ENCODE measurements around the gene GDPD4. TPM values are rescaled to one million over a fixed set of nuclear protein-coding genes. Genes with fewer than 3 reads are reported as not detected.

The GDPD4 gene
- total RNA-seq, 1 experiment from 2014 or later = not detected

DNA sequence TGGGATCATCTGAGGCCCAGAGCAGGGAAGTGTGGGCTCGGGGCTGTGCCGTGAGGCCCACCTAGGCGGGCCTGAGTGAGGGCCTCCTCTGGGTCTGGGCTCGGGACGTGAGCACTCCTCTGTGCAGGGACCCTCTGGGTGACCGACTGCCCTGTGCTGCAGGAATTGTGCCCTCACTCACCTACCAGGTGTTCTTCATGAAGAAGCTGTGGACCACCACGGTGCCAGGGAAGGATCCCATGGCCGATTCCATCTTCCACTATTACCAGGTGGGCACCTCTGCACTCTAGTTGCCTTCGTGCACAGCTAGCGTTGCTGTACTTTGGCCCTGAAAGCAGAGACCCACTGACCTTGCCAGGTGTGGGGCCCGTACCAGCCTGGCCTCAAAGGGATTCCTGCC lies 93.0 kb downstream of the GDPD4 start:
- Mint-ChIP-seq H3K27ac (ENCODE audit: unreplicated experiment) (no peak overlapping the region), H3K4me1 (ENCODE audit: low read depth, unreplicated experiment) (no peaks in the 10 kb centered on the region), H3K9me3 (ENCODE audit: low read depth, unreplicated experiment) (peaks cover 2% of the 10 kb centered on the region), H3K27me3 (ENCODE audit: unreplicated experiment) (no peaks in the 10 kb centered on the region), H3K36me3 (ENCODE audit: insufficient read depth, unreplicated experiment) (no peaks in the 10 kb centered on the region), H3K4me3 (ENCODE audit: low read depth, unreplicated experiment) (no peak overlapping the region)
- intact Hi-C loops (cut with micrococcal nuclease; ENCODE audit: unreplicated experiment) = no loop called here
- CTCF ChIA-PET = no interaction called here
- TF ChIP-seq, protein P1, sequence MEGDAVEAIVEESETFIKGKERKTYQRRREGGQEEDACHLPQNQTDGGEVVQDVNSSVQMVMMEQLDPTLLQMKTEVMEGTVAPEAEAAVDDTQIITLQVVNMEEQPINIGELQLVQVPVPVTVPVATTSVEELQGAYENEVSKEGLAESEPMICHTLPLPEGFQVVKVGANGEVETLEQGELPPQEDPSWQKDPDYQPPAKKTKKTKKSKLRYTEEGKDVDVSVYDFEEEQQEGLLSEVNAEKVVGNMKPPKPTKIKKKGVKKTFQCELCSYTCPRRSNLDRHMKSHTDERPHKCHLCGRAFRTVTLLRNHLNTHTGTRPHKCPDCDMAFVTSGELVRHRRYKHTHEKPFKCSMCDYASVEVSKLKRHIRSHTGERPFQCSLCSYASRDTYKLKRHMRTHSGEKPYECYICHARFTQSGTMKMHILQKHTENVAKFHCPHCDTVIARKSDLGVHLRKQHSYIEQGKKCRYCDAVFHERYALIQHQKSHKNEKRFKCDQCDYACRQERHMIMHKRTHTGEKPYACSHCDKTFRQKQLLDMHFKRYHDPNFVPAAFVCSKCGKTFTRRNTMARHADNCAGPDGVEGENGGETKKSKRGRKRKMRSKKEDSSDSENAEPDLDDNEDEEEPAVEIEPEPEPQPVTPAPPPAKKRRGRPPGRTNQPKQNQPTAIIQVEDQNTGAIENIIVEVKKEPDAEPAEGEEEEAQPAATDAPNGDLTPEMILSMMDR (IDR thresholded peaks at IDR 0.05; ENCODE audit: unreplicated experiment) = no peak
- no TSS peak for BruUV-seq (replicated peaks)
- no peak for DNase-seq

DNA sequence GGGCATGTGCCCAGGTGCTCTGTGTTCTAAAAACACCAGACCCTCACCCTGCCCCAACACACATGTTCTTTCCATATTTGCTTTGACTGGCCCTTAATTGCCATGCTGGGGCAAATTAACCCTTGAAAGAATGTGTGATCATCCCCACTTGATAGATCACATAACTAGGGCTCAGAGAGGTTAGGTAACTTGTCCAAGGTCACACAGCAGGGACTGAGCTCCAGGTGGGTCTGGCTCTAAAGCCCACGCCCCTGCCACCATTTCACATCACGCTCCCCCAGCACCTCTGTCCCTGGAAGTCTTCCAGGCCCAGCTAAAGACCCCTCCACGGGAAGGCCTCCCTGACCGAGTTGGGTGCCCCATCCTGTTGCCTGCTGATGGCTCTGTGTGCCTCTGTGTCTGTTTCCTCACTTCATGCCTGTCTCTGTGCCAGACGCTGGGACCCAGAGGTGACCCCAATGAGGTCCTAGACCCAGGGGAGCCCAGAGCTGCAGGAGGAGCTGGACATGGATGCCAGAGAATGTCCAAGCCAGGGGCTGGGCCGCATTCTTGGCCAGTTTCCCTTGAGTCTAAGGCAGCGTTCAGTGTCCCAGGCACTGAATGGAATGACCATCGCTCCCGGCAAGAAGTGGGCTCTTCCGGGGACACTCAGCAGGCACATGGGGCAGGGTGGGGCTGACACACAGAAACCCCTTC lies 93.7 kb downstream of the GDPD4 start:
- Mint-ChIP-seq H3K36me3 (ENCODE audit: insufficient read depth, unreplicated experiment) (no peaks in the 10 kb centered on the region), H3K27me3 (ENCODE audit: unreplicated experiment) (no peaks in the 10 kb centered on the region), H3K9me3 (ENCODE audit: low read depth, unreplicated experiment) (peaks cover 2% of the 10 kb centered on the region), H3K27ac (ENCODE audit: unreplicated experiment) (no peak overlapping the region), H3K4me3 (ENCODE audit: low read depth, unreplicated experiment) (no peak overlapping the region), H3K4me1 (ENCODE audit: low read depth, unreplicated experiment) (no peaks in the 10 kb centered on the region)
- CTCF ChIA-PET = no interaction called here
- TF ChIP-seq, protein P1 (IDR thresholded peaks at IDR 0.05; ENCODE audit: unreplicated experiment) = no peak
- BruUV-seq (replicated peaks) = no TSS peak
- no peak for DNase-seq
- intact Hi-C loops (cut with micrococcal nuclease; ENCODE audit: unreplicated experiment) = no loop called here

DNA sequence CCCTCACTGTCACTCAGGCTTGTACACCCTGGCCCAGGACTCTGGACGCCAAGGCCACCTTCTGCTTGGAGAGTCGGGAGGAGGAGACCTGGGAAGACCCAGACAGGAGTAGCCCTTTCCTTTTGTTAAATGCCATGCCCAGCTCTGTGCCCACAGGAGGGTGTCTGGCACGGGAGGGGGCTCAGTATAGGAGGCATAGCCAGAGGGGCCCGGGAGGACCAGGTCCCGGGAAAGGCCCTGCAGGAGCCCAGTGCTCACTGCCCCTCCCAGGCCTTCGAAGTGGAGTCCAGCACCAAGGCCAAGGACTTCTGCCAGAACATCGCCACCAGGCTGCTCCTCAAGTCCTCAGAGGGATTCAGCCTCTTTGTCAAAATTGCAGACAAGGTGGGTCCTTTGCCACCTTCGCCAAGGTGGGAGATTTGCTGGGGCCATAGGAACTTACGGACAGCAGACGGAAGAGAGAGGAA lies 94.4 kb downstream of the GDPD4 start:
- no peaks in the 10 kb centered on the region for H3K4me1 Mint-ChIP-seq (ENCODE audit: low read depth, unreplicated experiment)
- intact Hi-C loops (cut with micrococcal nuclease; ENCODE audit: unreplicated experiment) = no loop called here
- no peak for DNase-seq
- BruUV-seq (replicated peaks) = no TSS peak
- H3K27me3 Mint-ChIP-seq (ENCODE audit: unreplicated experiment) = no peaks in the 10 kb centered on the region
- peaks cover 2% of the 10 kb centered on the region for H3K9me3 Mint-ChIP-seq (ENCODE audit: low read depth, unreplicated experiment)
- TF ChIP-seq, protein P1 (IDR thresholded peaks at IDR 0.05; ENCODE audit: unreplicated experiment) = no peak
- H3K27ac Mint-ChIP-seq (ENCODE audit: unreplicated experiment) = no peak overlapping the region
- no peak overlapping the region for H3K4me3 Mint-ChIP-seq (ENCODE audit: low read depth, unreplicated experiment)
- CTCF ChIA-PET = no interaction called here
- H3K36me3 Mint-ChIP-seq (ENCODE audit: insufficient read depth, unreplicated experiment) = no peaks in the 10 kb centered on the region

DNA sequence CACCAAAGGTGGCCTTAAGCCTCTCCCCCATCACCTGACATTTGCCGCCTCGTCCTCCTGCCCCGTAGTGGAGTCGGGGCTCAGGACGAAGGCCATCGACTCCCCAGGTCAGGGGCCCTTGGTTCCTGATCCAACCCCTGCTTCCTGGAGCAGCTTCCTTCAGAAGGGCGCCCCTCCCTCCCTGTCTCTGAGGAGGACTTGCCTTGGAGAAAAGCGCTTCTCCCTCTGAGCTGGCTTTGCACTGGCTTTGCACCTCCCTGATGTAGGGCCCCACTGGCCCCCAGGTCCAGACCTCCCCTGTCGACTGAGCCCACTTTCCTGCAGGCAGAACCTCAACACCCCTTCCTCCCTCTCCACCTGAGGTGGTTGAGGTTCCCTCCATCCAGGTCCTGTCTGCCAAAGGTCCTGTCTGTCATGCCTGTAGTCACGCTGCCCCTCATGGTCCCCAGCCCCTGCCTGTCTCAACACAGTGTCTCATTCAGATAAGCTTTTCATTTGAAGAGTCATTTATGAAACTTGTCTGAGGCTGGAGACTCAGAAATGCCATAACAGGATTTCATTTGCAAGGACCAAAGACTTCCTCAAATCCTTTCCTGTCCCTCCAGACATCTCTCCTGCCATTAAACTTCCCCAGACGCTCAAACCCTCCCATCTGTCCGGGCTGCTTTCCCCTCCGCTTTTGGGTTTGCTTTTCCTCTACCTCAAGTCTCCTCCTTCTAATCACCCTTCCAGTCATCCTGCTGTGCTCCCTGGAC lies 95.0 kb downstream of the GDPD4 start:
- Mint-ChIP-seq H3K27me3 (ENCODE audit: unreplicated experiment) (no peaks in the 10 kb centered on the region), H3K9me3 (ENCODE audit: low read depth, unreplicated experiment) (peaks cover 2% of the 10 kb centered on the region), H3K36me3 (ENCODE audit: insufficient read depth, unreplicated experiment) (no peaks in the 10 kb centered on the region), H3K4me1 (ENCODE audit: low read depth, unreplicated experiment) (no peaks in the 10 kb centered on the region), H3K4me3 (ENCODE audit: low read depth, unreplicated experiment) (no peak overlapping the region), H3K27ac (ENCODE audit: unreplicated experiment) (no peak overlapping the region)
- BruUV-seq (replicated peaks) = no TSS peak
- CTCF ChIA-PET = no interaction called here
- intact Hi-C loops (cut with micrococcal nuclease; ENCODE audit: unreplicated experiment) = no loop called here
- DNase-seq = no peak
- TF ChIP-seq, protein P1 (IDR thresholded peaks at IDR 0.05; ENCODE audit: unreplicated experiment) = no peak
